Measurements from ENCODE around the gene GEMIN4. TPM values are rescaled to one million over a fixed set of nuclear protein-coding genes. Genes with fewer than 3 reads are reported as not detected.
"Not testable (repeated sequence)": the region's sequence is repeated elsewhere in the genome, so short reads cannot be mapped to it uniquely, and the experiment has no call there.

The GEMIN4 gene
- 38.0 and 42.4 TPM in 2 replicates for total RNA-seq

DNA sequence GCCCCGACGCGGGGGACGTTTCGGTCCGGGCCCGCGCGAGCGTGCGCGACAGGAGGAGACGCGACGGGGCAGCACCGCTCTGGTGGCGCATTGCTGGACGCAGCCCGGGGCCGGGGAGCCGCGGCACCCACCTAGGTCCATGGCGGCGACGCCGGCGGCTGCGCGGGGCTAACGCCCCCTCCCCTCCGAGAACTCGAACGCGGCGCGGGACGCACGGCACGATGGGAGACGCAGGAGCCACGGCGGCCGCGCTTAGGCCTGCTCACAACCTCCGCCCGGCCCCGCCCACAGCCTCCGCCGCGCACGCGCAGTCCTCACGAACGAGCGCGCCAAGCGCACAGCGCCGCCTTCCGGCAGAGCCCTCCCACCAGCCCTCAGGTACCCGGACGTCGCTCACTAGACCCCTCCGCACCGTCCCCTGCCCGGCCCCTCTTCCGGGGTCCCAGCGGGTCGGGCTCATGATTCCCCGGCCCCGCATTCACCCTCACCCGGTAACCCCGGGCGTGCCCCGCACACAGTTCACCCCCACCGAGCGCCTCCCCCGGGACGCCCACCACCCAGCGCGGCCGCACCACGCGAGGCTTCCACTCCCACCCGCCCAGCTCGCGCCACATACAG lies at the start of gene GEMIN4:
TSS of gene GEMIN4 (minus strand) at position 263 of the 618 bp plus-strand sequence. CDS start at position 141, 122 bp downstream.
- intact Hi-C loops (cut with micrococcal nuclease) = loop anchor here (1.0 to 10.0 kb wide), 6 partner anchors 17 to 1553 kb away; partner anchors contain the start of genes GLOD4, MRM3, SMG6 and SRR

DNA sequence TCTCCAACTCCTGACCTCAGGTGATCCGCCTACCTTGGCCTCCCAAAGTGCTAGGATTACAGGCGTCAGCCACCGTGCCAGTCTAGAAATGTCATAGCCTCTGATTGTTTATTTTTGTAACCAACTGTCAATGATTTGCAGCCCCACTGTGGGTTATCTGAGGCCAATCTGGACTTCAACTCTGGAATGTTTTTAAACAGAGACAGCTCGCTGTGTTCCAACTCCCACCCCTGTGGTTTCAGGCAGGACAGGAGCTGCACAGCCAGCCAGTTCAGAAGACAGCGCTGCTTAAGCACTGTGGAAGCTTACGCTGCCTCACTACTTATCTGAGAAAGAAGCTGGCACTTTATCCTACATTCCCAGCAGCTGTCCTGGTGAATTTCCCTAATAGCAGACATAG lies 49.6 kb upstream of the GEMIN4 start:
- intact Hi-C loops (cut with micrococcal nuclease) = no loop called here

DNA sequence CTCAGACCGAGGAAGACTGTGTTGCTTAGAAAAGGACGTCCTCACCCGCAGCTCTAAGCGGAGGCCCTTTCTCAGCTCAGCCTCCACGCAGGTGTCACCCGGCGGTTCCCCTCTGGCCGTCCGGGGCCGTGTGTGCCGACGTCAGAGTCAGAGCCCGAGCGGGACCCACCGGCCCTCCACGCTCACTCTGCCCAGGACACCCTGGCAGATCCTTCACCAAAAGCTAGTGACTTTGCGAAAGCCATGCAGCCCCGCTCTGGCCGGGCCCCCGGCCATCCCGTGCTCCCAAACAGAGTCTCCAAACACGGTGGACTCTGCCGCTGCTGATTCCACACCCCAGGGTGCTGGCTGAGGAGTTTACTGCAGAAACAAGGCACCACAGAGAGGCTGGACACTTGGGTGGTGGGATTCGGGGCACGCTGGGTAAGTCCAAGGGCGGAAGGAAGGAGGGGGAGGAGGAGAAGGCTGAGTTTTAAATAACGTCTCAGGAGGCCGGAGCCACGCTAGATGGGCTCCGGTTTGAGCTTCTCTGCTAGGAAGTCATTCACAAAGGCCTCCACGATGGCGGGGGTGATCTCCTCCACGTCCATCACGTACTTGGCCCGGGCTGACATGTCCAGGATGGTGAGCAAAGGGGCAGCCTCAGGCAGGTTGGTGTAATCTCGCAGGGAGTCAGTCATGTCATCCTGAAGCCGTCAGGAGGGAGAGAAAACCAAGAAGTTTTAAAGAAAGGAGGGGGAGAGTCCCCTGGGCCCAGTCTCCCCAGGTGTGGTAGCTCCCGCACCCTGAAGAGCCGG lies 48.6 kb upstream of the GEMIN4 start:
- intact Hi-C loops (cut with micrococcal nuclease) = no loop called here

- intact Hi-C loops (cut with micrococcal nuclease) = no loop called here
Measured at GRCh38 chr17:799261-799660, 47.2 kb upstream of the GEMIN4 start.

DNA sequence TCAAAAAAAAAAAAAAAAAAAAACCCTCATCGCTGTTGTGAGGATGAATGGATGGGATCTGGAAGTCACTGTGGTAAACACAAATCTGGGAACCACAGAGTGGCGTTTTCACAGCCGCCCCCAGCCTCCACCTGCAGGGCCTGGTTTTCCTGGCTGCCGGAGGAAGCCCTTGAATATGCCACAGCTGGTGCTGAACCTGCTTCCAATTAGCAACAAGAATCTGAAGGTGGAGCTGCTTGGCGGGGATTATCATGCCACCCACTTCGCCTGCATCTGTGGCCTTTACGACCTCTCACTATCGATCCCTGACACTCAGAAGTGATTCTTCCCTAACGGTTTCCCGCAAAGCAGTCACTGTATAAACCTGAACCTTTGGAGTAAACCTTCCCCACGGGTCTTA lies 46.2 kb upstream of the GEMIN4 start:
- intact Hi-C loops (cut with micrococcal nuclease) = no loop called here

GRCh38 chr17:797236-797840 lies 45.3 kb upstream of the GEMIN4 start:
- intact Hi-C loops (cut with micrococcal nuclease) = no loop called here

DNA sequence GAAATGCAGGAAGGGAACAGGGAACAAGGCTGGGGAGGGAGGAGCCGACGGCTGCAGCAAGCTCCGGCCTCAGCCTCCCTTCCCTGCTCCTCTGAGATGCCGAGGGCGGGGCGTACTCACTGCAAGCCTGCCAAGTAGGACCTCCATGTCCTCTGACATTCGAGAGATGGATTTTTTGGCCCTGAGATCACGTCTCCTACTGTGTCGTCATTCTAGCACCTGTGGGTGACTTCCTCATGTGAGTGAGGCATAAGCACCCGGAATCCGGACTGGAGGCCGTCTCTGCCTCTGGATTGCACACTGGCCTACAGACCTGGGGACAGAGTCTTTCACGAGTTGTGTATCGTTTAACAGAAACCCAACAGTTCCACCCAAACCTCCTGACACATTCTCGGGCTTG lies 44.5 kb upstream of the GEMIN4 start:
- intact Hi-C loops (cut with micrococcal nuclease) = no loop called here

GRCh38 chr17:795721-796120 lies 43.7 kb upstream of the GEMIN4 start:
- intact Hi-C loops (cut with micrococcal nuclease) = loop anchor here (1.0 kb wide), 1 partner anchor 186 kb away; no protein-coding TSS in a partner anchor

GRCh38 chr17:795276-795675 lies 43.2 kb upstream of the GEMIN4 start:
- intact Hi-C loops (cut with micrococcal nuclease) = loop anchor here (1.0 kb wide), 1 partner anchor 186 kb away; no protein-coding TSS in a partner anchor

DNA sequence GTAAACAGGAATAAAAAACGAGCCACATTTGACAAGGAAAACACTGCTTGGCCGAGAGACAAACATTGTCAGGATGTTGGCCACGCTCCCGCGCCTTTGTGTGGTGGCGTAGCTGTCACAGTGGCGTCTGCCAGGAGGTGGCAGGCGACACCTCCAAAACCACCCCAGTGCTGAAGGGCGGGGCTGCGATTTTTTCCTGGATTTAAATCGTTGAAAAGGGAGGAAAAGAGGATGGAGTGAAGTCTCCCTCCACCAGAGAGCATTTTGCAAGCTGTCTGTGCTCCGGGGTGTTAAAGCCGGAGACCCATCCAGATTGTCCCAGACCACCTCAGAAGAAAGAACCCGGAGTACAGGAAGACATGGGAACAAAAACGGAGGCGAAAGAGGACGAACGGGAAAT lies 42.8 kb upstream of the GEMIN4 start:
- intact Hi-C loops (cut with micrococcal nuclease) = loop anchor here (1.0 kb wide), 1 partner anchor 186 kb away; no protein-coding TSS in a partner anchor

GRCh38 chr17:792277-792676 lies 40.2 kb upstream of the GEMIN4 start:
- intact Hi-C loops (cut with micrococcal nuclease) = no loop called here

DNA sequence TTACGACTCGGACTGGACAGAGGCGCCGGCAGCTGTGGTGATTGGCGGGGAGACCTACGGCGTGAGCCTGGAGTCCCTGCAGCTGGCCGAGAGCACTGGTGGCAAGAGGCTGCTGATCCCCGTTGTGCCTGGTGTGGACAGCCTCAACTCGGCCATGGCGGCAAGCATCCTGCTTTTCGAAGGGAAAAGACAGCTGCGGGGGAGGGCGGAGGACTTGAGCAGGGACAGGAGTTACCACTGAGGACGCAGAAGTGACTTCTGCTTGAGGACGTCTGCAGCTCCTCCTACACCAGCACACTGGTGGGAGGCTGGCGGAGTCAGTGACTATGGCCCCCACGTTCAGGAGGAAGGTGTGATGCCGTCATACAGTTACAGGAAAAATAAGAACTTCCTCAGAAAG lies 39.8 kb upstream of the GEMIN4 start:
- intact Hi-C loops (cut with micrococcal nuclease) = no loop called here

DNA sequence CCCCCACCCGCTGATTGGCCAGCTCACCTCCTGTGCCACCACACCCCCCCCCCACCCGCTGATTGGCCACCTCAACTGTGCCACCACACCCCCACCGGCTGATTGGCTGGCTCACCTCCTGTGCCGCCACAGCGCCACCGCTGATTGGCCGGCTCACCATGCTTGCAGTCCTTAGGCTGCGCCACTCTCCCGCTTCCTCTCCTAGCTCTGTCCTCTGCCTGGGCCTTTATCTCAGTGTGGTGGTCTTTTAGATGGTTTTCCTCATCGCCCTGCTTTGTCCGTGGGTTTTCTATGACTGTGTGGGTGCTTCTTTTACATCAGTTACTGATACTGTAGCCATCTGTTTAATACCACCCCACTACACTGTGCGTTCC lies 38.8 kb upstream of the GEMIN4 start:
- intact Hi-C loops (cut with micrococcal nuclease) = not testable (repeated sequence)

DNA sequence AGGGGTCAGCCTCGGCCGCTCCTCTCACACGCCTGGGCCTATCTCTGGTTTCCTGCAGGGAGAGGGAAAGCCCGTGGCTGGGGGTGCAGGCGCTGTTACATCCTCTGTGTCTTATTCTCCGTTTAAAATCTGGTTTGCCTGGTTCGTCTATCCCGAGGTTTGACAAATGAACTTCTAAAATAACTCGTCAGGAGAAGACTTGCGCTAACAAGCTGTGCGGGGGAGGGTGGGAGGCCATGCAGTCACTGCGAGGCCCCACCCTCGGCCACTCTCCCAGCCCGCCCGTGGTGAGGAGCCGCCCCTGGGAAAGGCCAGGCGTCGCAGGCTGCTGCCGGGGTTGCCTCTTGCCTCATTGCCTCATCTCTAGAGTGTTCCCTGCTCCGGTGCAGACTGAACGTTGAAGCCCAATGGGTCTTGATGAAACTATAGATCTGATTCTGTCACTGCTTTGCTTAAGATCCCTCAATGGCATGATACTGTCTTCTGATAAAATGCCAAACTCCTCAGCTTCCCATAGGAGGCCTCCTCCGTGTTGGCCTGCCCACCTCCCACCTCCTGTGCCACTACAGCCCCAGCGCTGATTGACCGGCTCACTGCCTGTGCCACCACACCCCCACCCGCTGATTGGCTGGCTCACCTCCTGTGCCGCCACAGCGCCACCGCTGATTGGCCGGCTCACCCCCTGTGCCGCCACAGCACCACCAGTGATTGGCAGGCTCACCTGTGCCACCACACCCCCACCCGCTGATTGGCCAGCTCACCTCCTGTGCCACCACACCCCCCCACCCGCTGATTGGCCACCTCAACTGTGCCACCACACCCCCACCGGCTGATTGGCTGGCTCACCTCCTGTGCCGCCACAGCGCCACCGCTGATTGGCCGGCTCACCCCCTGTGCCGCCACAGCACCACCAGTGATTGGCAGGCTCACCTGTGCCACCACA lies 38.1 kb upstream of the GEMIN4 start:
- intact Hi-C loops (cut with micrococcal nuclease) = not testable (repeated sequence)

DNA sequence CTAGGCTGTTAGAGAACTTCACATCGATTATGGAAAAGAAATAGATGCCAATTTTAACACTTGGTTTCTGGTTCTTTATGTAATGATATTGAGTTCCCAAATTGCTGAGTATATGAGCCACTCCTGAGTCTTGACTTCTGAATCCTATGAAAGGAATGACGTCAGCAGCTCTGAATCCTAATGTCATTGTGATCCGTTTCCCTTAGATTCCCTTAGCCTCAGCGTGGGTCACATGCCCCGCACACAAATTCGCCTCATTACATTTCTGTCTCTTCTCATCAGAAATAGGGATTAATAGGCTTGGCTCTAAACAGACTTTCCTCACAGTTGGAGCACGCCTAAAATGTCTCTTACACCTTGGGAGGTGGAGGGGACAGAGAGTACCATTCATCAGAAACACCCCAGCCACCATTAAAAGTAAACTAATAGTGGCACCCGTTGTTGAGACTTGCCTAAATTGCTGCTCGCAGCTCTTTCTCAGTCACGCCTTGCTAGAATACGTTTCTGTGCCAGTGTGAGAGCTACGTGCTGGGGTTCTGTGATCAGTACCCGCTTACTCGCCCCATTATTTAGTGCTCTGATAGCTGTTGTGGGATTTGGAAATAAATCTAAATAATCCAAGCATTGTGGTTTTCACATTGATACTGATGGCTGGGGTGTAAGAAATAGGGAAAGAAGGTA lies 37.2 kb upstream of the GEMIN4 start:
- intact Hi-C loops (cut with micrococcal nuclease) = no loop called here

- intact Hi-C loops (cut with micrococcal nuclease) = no loop called here
Measured at GRCh38 chr17:788551-788950, 36.5 kb upstream of the GEMIN4 start.

GRCh38 chr17:787641-788221 lies 35.7 kb upstream of the GEMIN4 start:
- intact Hi-C loops (cut with micrococcal nuclease) = no loop called here

DNA sequence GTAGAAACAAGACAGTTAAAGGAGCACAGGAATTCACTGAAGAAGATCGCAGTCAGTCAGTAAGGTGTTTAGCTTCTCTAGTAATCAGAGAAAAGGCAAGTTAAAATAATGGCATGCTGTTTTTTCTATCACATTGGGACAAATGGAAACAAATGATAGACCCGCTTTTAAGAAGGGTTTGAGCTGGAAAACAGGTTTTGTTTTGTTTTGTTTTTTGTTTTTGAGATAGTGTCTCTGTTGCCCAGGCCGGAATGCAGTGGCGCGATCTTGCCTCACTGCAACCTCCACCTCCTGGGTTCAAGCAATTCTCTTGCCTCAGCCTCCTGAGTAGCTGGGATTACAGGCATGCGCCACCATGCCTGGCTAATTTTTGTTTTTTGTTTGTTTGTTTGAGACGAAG lies 33.8 kb upstream of the GEMIN4 start:
- intact Hi-C loops (cut with micrococcal nuclease) = not testable (repeated sequence)

GRCh38 chr17:784143-784542 lies 32.1 kb upstream of the GEMIN4 start:
- intact Hi-C loops (cut with micrococcal nuclease) = no loop called here
